HG03060 (cell line): ENCODE data around the gene PSMD13.
"Not testable (repeated sequence)": the region's sequence is repeated elsewhere in the genome, so short reads cannot be mapped to it uniquely, and the experiment has no call there.

ENCODE experiments used
- ATAC-seq: cut with Tn5 transposase; IDR thresholded peaks from one replicate; pipeline ENCODE4 v1.9.1; 2021; ENCODE audit warnings: low read depth, moderate number of reproducible peaks; ENCODE audit not compliant: unreplicated experiment

PSMD13 gene

DNA sequence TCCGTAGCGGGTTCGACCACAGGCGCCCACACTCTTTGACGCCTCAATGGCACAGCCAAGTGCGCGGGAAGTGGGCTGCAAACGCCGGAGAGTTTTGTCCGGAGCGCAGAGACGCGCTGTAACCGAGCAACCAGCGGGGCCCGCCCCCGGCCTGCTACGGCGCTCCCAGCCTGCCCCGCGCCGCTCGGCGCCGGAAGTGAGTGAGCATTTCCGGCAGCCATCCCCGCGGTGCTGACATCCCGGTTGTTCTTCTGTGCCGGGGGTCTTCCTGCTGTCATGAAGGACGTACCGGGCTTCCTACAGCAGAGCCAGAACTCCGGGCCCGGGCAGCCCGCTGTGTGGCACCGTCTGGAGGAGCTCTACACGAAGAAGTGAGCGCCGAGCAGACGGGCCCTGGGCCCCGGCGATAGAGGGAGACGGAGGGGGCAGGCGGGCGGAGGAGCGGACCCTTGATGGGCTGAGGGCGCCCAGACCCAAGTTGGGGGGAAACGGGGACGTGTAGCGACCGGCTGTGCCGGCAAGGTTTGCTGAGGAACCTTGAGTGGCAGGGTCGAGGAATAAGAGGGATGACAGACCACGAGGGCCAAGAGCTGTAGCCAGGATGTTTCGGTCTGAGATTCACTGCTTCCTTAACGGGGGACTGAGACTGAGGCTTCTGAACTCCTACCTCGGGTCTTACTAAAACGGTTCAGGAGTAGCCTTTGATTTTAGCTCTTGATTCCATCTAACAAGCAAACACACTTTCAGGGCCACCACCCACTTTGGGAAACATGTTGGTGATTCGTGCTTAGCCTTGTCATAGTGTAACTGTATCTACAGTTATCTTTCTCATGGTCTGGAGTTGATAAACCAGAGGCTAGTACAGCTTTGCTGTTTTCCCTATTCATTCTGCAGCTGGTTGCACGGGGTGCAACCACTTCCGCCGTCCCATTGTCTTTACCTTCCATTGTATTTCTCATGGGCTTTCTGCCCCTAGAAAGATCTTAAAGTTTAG lies at the start of gene PSMD13:
Gene PSMD13 (plus strand): TSS at position 203 of the 994 bp plus-strand sequence. CDS start 74 bp downstream, at position 277.
- ATAC-seq: peak; percentile 36

DNA sequence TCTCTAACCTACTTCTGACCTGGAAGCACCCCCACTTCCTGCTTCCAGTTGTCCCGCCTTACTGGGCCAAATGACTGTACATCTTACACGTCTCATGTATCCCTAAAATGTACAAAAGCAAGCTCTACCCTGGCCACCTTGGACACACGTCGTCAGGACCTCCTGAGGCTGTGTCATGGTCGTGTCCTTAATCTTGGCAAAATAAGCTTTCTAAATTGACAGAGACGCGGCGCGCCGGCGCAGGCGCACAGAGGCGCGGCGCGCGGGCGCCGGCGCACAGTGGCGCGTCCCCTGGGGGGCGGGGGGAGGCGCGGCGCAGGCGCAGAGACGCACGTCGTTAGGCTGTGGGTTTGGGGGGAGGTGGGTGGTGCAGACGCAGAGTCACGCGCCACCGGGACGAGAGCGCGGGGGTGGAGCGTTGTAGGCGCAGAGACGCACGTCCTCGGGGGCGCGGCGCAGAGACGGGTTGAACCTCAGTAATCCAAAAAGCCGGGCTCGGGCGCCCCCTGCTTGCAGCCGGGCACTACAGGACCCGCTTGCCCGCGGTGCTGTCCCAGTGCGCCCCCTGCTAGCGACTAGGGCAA lies 47.5 kb upstream of the PSMD13 start:
- not testable (repeated sequence) for ATAC-seq

DNA sequence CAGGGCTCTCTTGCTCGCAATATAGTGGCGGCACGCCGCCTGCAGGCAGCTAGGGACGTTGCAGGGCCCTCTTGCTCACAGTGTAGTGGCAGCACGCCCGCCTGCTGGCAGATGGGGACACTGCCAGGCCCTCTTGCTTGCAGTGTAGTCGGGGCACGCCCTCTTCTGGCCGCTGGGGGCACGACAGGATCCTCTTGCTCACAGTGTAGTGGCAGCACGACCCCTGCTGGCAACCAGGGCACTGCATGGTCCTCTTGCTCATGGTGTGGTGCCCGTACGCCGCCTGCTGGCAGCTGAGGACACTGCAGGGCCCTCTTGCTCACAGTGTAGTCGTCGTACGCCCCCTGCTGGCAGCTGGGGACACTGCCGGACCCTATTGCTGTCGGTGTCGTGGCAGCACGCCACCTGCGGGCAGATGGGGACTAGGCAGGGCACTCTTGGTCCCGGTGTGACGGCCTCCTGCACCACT lies 46.9 kb upstream of the PSMD13 start:
- ATAC-seq: peak; percentile 47

DNA sequence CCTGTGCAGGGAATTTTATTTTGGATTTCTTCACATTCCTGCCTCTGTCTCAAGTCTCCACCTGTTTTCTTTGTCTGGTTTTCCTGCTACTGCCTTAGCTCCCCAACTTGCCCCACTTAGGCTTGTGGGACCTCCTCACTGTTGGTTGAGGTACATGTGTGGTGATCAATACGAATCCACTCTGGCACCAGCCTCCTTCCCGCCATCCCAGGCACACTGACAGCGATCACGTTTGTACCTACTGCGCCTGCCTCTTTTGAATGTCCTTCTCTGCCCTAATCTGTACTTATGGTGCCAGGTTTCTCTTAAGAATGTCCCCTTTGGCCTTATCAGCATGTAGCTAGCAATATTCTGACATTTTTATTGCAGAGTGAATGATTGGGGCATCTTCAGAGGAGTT lies 46.2 kb upstream of the PSMD13 start:
- not testable (repeated sequence) for ATAC-seq

DNA sequence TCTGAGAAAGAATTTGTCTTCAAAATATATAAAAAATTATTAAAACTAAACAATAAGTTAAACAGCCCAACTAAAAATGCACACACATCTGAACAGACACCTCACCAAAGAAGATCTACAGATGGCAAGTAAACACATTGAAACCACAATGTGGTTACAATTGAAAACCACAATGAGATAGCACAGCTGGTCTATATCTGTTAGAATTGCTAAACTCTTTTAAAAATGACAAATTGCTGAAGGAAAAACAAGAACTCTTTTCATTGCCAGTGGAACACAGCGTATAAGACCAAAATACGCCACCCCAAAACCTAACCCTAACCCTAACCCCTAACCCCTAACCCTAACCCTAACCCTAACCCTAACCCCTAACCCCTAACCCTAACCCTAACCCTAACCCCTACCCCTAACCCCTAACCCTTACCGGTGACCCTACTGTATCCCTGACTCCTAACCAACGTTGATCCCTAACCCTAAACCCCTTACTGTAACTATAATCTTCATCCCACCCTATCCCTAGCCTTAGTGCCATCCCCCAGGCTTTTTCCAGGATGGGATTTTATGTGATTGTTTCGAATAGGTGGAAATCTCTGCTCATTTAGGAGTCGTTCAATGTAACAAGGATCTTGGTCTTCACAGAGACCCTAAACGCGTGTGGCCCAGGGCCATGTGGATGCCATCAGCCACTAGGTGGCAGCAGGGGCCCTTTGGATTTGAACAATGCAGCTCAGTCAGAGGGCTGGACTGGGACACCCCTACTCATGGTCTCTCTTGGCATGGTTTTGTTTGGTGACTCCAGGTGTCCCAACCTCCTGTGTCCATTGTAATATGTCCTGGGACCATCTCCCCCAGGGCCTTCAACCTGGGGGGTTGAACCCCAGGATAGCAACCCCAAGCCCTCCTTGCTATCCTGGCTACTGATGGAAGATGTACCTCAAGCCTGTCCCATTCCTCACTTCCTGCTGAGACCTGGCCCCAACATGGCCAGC lies 45.0 kb upstream of the PSMD13 start:
- ATAC-seq: not testable (repeated sequence)

DNA sequence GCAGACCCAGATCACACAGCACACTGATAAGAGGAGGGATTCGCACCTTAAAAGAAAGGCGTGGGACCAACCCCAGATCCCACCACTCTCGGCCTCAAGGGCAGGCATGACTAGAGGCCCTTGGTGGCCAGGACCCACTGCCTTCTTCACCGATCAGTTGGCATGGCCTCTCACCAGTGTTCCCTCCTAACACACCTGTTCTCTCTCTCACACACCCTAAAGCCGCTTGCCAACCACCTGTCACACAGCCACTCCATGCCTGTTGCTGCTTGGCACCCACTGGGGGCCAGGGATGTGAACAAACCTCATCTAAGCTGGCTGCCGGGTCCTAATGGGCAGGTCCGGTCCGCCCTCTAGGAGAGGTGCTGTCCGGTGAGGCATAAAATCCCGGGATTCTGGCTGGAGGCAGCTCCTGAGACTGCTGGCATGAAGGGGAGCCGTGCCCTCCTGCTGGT lies 44.1 kb upstream of the PSMD13 start, which contains the start of gene SCGB1C1:
Gene SCGB1C1 (plus strand): TSS at position 405 of the 455 bp plus-strand sequence. CDS start 22 bp downstream, at position 427.
- not testable (repeated sequence) for ATAC-seq

DNA sequence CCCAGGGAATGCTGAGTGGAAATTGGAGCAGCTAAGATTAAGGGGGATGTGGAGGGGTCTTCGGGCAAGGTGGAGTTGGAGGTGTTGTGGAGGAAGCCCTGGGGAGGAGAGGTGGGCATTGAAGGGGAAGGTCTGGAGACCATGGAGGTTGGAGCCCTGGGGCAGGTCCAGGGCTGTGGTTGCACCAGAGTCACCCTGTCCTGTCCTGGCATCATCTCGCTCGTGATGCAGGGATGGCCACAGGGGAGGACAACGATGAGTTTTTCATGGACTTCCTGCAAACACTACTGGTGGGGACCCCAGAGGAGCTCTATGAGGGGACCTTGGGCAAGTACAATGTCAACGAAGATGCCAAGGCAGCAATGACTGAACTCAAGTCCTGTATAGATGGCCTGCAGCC lies 43.3 kb upstream of the PSMD13 start:
- ATAC-seq: not testable (repeated sequence)

DNA sequence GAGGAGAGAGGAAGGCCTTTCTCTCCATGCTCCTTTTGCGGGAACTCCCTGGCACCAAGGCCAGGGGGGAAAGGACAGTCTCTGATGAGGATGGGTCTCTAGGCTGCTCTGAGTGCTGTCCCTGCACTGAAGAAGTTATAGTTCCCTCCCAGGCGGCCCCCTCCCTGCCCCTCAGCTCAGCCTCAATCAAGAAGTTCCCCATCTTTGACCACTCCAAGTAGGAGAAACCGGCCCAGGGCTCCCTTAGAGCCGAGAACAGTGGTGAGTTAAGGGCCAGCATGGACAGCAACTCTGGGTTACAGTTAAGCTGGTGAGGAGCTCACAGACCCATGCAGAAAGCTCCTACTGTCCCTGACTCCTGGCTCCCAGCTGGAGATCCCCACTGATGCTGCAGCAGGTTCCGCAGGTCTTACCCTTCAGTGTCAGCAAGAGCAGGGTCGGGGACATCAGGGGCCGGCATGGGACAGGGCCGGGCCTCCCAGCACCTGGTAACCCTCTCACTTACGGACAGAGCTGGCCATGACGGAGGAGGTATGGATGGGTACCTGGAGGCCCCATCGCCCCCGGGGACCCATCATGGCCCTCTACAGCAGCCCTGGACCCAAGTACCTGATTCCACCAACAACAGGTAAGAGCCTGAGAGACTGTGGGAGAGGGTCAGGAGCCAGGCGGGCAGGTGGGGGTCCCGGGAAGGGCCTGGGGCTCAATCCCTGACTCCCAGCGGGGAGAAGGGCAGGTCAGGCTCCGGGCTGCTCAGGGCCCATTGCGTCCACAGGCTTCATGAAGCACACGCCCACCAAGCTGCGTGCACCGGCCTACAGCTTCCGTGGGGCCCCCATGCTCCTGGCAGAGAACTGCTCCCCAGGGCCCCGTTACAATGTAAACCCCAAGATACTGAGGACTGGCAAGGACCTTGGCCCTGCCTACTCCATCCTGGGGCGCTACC lies 39.7 kb upstream of the PSMD13 start:
- ATAC-seq: no peak

DNA sequence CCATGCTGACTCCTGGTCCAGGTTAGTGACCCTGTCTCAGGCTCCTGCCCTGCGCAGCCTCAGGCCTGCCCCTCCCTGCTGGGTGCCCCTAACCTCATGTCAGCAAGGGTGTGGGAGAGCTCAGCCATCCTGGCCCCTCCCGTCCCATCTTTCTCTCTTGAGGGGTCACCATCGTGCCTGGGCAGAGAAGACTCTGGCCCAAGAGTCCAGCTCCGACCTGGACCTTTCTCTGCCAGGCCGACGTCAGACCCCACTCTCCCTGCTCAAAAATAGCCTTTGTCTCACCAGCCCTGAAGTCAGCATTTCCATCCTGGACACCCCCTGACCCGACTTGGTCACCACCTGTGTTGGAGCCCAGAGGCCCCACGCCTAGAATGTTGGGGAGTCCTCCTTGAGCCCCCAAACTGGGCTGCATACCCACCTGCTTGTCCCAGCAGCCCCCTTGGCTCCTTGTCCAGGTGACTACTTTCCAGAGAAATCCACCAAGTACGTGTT lies 39.0 kb upstream of the PSMD13 start:
- ATAC-seq: no peak

DNA sequence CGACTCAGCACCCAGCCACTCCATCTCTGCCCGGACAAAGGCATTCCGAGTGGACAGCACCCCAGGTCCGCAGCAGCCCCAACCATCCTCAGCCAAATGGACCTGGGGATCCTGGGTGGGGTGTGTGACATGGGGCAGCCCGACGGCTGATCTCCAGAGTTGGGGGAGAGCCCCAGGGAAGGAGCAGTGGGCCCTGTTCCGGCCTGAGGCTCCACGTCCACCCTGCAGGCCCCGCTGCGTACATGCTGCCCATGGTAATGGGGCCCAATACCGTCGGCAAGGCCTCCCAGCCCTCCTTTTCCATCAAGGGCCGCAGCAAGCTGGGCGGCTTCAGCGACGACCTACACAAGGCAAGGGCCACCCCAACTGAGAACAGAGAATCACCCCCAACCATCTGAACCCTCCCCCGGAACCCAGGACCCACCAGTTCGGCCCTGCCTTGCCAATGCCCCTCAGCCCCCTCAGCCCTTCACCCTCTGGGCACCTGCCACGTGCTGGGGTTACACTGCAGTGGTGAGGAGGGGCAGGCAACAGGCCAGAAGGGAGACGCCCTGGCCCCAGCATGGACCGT lies 38.5 kb upstream of the PSMD13 start:
- no peak for ATAC-seq

DNA sequence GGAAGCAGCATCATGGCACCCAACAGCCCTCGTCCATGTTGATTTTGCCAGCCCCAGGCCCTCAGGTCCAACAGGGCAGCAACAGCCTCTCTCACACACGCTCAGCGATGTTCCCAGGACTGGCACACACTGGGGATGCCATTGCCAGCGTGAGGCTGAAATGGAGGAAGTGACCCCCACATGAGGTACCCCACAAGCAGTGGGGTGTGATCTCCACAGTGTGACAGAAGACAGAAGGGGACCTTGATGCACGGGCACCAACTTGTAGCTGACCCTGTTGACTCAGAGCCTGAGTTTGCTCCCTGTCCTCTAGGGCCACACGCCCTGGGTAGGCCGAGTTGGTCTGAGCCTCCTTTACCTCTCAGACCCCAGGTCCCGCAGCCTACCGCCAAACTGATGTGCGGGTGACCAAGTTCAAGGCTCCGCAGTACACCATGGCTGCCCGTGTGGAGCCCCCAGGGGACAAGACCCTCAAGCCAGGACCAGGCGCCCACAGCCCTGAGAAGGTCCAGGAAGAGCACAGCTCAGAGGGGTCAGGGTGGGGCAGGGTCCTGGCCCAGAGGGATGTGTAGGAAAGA lies 37.7 kb upstream of the PSMD13 start:
- ATAC-seq: no peak

DNA sequence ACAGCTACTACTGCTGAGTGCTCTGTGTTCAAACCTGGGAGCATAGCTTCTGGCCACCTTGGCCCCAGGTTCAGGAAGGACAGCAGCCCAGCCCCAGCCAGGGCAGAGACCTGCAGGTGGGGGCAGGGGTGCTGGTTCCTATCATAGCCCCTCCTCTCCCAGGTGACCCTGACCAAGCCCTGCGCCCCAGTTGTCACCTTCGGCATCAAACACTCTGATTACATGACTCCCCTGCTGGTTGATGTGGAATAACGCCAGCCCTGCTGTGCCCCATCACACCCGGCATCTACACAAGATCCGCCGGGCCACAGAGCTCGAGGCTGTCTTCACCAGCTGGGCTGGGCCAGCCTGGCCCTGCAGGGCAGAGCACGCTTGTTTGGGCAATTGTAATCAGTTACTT lies 37.0 kb upstream of the PSMD13 start:
- ATAC-seq: no peak

DNA sequence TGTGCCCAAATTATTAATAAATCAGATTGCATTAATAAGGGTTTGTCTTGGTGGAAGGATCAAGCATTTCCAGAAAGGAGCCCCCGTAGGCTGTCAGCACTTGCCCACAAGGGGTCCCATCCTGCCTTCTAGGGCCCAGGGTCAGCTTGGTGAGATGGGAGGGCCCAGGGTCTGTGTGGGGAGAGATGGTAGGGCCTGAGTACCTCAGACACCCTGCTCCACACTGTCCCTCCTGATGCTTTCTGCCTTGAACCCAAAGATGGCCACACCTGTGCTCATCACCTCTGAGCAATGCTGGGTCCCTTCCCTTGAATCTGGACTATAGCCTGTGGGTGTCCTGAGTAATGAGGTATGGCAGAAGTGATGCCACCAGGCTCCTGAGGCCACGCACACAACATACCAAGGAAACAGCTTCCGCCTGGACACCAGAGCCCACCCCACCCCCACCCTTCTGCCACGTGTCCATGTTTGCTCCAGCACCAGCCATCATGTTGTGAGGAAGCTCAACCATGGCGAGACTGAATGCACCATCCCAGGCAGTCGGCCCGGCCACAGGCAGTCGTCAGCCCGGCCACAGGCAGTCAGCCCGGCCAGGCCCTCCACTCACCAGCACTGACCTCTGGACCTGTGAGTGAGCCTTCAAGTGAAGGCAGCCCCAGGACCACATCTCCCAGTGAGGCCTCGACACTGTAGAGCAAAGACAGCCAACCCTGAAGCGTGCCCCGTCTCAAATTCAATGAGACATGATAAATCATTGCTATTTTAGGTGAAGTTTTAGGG lies 36.4 kb upstream of the PSMD13 start:
- no peak for ATAC-seq

DNA sequence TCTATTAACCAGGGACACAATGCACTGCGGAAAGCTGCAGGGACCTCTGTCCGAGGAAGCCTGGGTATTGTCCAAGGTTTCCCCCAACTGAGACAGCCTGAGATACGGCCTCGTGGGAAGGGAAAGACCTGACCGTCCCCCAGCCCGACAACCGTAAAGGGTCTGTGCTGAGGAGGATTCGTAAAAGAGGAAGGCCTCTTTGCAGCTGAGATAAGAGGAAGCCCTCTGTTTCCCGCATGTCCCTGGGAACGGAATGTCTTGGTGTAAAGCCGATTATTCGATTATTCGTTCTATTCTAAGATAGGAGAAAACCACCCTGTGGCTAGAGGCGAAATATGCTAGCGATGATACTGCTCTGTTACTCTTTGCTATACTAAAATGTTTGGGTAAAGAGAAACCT lies 34.8 kb upstream of the PSMD13 start:
- no peak for ATAC-seq

DNA sequence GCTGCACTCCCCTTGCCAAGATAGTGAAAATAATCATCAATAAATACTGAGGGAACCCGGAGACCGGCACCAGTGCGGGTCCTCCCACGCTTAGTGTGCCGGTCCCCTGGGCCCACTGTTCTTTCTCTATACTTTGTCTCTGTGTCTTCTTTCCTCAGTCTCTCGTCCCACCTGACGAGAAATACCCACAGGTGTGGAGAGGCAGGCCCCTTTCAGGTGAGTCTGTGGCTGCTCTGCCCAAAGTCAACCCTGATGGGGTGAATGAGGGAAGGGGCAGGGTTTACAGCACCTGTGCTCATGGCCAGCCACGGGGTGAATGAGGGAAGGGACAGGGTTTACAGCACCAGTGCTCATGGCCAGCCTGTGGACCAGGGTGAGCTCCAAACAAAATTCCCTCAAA lies 34.3 kb upstream of the PSMD13 start:
- no peak for ATAC-seq

DNA sequence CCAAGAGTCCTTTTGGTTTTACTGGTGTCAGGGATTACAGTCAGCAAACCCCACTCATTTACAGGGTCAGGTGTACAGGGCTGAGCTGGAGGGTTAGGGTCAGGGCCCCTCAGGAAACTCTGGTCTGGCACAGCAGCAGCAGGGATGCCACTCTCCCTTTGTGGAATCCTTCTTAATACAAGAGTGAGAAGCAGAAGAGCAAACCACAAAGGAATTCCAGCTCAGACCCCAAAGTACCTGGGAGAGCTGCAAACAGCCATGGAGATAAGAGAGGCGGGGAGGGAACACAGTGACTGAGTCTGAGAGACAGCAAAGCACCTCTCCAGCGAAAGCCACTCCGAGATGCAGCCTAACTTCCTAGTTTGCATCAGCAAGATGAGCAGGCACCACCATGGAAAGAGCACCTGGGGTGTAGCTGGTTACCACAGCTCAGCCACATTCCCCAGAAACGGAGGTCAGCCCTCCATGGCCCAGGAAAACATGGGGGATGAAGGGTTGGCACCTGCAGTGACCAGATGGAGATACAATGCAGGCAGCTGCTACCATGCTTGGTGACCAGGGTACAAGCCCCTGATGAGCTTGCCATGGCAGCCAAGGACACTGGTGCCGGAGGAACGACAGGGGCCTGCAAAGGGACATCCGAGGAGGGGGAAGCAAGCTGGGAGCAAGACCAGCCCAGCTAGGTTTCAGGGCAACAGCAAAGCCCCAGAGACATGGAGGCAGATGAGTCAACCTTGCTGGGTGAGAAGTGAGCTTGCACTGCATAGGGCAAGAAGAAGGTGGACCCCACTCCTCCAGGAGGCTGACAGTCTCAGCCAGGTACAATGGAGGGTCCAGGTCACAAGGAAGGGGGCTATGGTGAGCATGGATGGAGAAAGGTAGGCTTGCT lies 33.5 kb upstream of the PSMD13 start:
- ATAC-seq: no peak
